Right ventricle myocardium inferior (tissue), 1 donor: ENCODE data around the gene ADGRE2. TPM values are rescaled to one million over a fixed set of nuclear protein-coding genes. Genes with fewer than 3 reads are reported as not detected.
A peak's percentile ranks its signal among the peaks of the same experiment; 100 is the strongest.

Source experiments
- ATAC-seq: fragments of 200-7000 bp; cut with Tn5 transposase; one replicate; pipeline ENCODE4 v1.9.1; 2020; ENCODE audit warnings: mild to moderate bottlenecking, moderate library complexity
- DNase-seq: peaks from one replicate; pipeline ENCODE4 v3.0.0; 2021; ENCODE audit errors: missing footprints
- intact Hi-C: fragments of 100-400 bp; cut with DNase I; formaldehyde crosslinking; loops from one replicate; pipeline ENCODE4 v1.11.0; 2022
- total RNA-seq: library from RNA; stranded (reverse); fragmentation: NEBNext Ultra II Directional; extraction: Animal tissue kit (Norgen Biotek cat#: 25700); gene quantifications from one replicate; pipeline ENCODE4 v1.2.1, GENCODE V29; 2021
- donor health status: DM: no; HTN: yes; CAD: no; lungs with severe emphysema.

The ADGRE2 gene
- total RNA-seq, 1 donor from 2014 or later, result 0.87 TPM

DNA sequence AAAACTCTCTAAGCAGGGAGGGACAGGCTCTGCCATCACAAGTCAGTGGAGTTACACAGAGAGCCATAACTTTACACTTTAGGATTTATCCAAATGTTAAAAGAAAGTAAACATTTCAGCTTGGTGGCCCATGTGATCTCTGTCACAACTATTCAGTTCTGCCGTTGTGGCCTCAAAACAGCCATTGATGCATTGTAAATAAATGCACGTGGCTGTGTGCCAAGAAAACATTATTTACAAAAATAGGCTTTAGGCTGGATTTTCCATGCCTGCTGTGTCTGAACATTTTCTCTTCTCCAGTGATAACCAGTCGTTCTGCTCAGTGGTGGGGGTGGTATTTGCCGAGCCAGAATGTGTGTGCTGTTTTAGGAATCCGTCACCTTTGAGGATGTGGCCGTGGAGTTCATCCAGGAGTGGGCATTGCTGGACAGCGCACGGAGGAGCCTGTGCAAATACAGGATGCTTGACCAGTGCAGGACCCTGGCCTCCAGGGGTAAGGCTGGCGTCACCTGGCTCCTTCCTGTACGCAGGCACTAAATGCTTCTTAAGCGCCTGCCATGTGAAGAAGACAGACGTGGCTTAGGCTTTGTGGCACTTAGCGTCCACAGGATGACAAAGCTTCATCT is 83.6 kb downstream of the ADGRE2 start:
- ATAC-seq, result no peak
- intact Hi-C loops, result no loop called here

DNA sequence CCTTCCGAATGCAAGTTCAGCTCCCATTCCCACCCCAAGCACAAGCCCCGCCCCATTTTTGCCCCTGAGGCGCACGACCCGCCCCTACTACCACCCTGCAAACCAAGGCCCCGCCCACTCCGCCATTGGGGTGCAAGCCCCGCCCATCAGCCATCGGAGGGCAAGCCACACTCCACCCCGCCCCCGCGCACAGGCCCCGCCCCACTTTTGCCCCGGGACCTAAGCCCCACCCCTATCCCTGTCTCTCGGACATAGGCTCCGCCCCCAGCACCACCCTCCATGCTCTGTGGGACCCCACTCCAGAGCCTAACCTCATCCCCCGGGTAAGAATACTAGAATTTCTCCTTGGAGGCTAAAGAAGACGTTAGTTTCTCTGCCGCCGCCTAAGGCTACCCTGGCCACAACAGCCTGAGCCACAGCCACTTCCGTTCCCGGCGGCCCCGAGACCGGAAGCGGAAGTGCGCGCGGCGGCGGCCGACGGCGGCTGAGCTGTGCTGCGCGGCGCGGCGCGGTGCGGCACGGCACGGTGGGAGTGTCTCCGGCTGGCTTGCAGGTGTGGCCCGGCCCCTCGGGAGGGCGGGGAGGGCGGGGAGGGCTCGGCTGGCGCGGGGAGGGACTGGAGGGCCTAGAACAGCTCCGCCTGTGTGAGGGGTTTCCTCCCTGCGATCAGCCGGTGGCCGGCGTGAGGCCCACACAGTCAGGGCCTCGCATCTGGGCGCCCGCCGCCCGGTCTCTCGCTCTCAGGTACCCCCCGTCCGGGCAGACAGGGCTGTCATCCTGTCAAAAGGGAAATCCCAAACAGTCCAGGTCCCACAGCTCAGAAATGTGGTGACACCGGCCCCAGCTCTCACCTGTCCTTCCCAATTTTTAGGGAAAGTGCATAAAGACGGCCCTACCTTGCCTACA is 88.5 kb downstream of the ADGRE2 start, which contains the start of gene ZNF333:
ZNF333 (plus strand) TSS at position 451 of the 906 bp plus-strand sequence. CDS start 3,444 bp downstream, outside the sequence.
- intact Hi-C loops, result loop anchor here (2.0 kb wide), 1 partner anchor 117 kb away; the partner anchor contains the start of gene NDUFB7
- DNase-seq, result peak; percentile 99
- ATAC-seq, result peak; percentile 99

More for the DNA sequence above, 83.6 kb downstream of the ADGRE2 start:
- no peak for DNase-seq

DNA sequence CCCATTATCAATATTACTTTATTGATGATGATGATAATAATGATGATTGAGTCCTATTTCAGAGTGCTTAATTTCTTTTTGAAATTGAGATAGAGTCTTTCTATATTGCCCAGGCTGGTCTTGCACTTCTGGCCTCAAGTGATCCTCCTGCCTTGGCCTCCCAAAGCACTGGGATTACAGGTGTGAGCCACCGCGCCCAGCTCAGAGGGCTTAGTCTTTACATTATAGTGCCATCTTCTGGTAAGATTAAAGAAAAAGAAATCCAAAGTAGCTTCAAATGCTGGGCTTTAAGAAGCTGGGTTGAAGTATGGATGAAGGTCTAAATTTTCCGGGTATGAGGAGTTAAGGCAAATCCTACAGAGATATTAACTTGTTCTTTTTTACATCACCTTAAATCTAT is 91.9 kb downstream of the ADGRE2 start:
- ATAC-seq (no peak), DNase-seq (peak; percentile 73)
- intact Hi-C loops, result no loop called here

DNA sequence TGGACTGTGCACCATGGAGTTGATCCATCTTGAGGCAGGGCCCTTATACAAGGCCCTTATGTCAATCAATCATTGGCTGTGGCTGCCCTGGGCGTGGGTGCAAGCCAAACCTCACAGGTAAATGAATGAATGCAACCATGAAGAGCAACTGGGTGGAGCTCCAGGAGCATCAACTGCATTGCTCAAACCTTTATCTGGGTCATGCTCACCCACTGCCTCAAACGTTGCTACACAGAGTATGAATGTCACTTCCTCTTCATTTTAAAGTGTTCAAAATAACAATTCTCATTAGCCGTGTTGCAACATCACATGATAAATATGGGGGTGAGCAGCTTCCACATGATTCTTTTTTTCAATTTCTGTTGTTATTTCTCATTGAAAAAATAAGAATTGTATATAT is 94.9 kb downstream of the ADGRE2 start:
- intact Hi-C loops, result no loop called here
- no peak for DNase-seq
- no peak for ATAC-seq

Other genes starting within 250 kb of the ADGRE2 start
- gene TECR, start 249.0 kb downstream of the ADGRE2 start, total RNA-seq, result 77.4 TPM
- gene NDUFB7, start 206.5 kb downstream of the ADGRE2 start, total RNA-seq, result 529 TPM
- not detected for gene CLEC17A, start 195.5 kb downstream of the ADGRE2 start, total RNA-seq
- 0.11 TPM for gene ADGRE3, start 103.7 kb downstream of the ADGRE2 start, total RNA-seq
- gene ZNF333, start 88.5 kb downstream of the ADGRE2 start, total RNA-seq, result 6.1 TPM
- gene OR7A5, start 56.6 kb upstream of the ADGRE2 start, total RNA-seq, result not detected
- gene OR7C1, start 56.6 kb upstream of the ADGRE2 start, total RNA-seq, result not detected
- gene OR7A10, start 70.4 kb upstream of the ADGRE2 start, total RNA-seq, result not detected
- not detected for gene OR7A17, start 107.6 kb upstream of the ADGRE2 start, total RNA-seq
- gene OR7C2, start 162.9 kb upstream of the ADGRE2 start, total RNA-seq, result not detected
- gene SLC1A6, start 201.3 kb upstream of the ADGRE2 start, total RNA-seq, result not detected